Stimulated activated CD4-positive, alpha-beta T cell treated with anti-CD3 and anti-CD28 coated beads, TNF-alpha, amount 100 ng/mL, for 48 hours (primary cell): ENCODE data around the gene DDIT3.

Experiments used
- DNase-seq, 3 donors: peaks; one replicate each; pipeline ENCODE4 v3.0.0-alpha.2; 2020; ENCODE audit warnings: low read depth in 3 of 3

DDIT3 gene

DNA sequence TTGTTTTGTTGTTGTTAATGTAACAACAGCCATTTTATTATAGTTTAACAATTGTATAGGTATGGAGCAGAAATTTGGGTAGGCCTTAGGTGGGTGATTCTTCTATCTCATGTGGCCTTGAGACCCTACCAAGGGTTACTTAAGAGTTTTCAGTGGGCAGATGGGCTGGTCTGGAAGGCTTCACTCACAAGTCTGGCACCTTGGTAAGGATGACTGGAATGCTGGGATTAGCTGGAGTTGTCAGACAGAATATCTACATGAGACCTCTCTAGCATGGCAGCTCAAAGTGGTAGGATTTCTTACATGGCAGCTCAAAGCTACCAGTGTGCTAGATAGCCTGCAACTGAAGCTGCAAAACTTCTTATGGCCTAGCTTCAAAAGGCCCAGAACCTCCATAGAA is 34.6 kb downstream of the DDIT3 start:
- no peak for DNase-seq

GRCh38 chr12:57483466-57483865 is 36.8 kb downstream of the DDIT3 start:
- DNase-seq, result no peak

GRCh38 chr12:57481671-57482070 is 38.6 kb downstream of the DDIT3 start:
- DNase-seq, result no peak

GRCh38 chr12:57479376-57480115 is 40.8 kb downstream of the DDIT3 start, which contains the start of gene ARHGAP9:
TSS of gene ARHGAP9 (minus strand) at chr12:57479866. CDS start at chr12:57479406, 460 bp downstream.
- peak in 1 of 3 donors; percentile 21 for DNase-seq

GRCh38 chr12:57479043-57479375 is 41.3 kb downstream of the DDIT3 start:
- DNase-seq, result no peak

- peak in 1 of 3 donors; percentile 40 for DNase-seq
Observed at GRCh38 chr12:57477710-57478681, 42.3 kb downstream of the DDIT3 start.

DNA sequence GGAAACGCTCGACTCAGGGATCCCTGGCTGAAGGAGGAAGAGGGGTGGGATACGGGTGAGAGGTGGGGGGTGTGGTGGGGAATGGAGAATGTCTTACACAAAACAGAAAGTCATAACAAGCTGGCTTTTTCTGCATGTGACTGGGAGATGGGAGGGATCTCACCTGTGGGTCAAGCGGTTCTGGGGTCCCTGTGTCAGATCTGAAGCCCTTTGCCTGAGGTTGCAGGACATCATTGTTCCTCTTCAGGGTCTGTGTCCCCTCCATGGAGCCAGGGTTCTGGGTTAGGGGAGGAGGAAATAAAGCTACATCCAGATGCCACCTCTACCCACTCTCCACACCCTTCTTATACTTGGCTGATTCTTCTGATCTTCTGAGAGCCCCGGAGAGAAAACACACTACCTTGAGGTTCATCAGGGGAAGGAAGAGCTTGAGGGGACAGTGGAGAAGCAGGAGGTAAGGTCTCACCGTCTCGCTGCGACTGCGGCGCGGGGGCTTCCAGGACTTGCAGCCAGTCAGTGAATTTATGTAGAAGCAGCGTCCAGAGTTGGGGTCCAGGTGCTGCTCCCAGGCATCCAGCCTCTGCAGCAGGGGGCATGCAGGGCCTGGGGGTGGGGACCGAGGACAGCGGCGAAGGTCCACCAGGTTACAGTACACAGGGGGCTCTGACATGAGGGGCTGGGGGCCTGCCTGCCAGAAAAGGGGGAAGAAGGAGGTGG is 43.2 kb downstream of the DDIT3 start:
- DNase-seq, result no peak

DNA sequence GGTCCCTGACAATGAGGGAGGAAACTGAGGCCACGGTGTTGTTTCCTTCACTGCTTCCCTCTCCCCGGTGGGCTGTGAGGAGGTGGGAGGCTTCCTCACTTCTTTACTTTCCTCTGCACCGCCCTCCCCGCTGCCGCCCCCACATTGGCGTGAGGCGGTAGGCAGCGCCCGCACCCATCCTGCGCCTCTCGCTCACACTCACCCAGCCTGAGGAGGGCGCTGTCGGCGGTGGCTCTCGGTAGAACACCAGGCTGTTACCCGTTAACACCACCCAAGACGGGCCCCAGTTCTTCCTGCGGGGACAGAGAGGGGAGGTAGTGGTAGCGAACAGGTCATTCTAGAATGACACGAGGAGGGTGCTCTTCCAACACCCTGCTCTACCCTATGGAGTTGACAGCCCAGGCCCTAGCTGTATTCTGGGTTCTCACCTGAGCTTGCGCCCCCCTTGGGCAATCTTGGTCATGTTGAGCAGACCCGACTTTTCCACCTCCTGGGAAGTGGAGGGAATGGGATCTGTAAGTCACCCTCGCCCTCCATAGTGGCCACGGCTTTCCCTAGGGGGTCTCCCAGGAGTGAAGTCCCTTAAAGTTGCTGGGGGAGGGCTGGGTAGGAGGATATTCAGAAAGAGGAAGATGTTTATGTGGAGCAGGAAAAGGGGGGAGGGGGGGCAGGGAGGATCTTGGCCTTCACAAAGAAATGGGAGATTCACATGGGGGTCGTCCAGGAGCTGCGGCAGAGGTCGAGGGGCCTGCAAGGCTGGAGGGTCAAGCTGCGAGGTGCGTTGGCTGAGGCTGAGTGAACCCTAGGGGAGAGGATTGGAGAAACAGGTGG is 43.9 kb downstream of the DDIT3 start:
- DNase-seq, result peak; percentile 65 to 92 (median 79)

DNA sequence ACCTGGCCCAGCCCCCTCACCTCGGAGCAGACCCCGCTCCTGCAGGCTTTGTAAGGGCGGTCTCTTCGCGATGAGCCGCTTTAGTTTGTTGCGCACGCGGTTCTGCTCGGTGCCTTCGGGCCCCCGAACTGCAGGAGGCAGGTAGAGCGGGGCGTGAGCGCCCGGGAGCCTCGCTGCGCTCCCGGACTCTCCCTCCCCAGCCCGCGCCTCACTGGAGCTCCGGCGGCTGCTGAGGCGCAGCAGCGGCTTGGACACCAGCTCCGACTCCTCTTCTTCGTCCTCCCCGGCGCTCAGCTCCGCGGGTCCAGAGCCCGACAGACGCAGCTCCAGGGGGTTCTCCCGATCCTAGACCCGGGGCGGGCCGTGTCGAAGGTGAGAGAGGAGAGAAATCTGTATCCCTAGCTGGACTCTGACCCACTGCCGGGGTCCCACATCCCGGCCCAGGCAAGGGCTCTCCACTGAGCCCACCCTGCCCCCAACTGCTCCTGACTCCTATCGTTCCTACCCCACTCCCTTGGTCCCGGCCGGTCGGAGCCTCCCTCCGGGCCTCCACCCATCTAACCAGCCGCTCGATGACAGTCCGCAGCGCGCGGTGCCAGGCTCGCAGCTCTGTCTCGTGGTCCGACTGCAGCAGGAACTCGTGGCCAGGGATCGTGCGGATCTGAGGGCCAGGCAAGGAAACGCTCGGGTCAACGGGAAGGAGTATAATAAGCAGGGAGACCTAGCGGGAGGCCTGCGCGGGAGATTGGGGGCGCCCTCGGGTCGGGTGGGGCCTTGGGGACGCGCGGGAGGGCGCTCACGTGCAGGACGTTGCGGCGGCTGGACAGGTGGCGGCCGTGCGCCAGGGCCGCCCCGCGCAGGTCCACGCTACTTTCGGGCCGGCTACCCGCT is 44.8 kb downstream of the DDIT3 start:
- DNase-seq, result no peak

- DNase-seq, result no peak
Observed at GRCh38 chr12:57474862-57475261, 45.5 kb downstream of the DDIT3 start.

- no peak for DNase-seq
Observed at GRCh38 chr12:57474430-57474829, 45.9 kb downstream of the DDIT3 start.

- DNase-seq, result no peak
Observed at GRCh38 chr12:57473886-57474285, 46.4 kb downstream of the DDIT3 start.

DNA sequence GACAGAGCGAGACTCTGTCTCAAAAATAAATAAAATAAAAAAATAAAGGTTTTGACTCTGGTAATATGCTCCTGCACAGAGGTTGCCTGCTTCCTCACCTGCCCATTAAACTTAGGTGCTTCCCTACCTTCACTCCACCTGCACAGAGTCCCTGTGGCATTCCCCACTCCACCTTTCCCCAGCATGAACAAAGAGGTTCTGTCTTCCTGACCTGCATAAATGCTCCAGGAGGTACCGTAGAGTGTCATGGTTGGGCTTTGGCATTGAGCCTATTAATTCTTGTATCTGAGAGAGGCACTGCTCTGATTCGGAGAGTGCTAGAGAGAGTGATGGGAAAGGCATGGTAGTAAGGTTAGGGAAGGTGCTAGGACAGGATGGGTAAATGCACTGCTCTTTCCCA is 46.9 kb downstream of the DDIT3 start:
- no peak for DNase-seq

GRCh38 chr12:57472391-57472790 is 47.9 kb downstream of the DDIT3 start:
- DNase-seq, result no peak

DNA sequence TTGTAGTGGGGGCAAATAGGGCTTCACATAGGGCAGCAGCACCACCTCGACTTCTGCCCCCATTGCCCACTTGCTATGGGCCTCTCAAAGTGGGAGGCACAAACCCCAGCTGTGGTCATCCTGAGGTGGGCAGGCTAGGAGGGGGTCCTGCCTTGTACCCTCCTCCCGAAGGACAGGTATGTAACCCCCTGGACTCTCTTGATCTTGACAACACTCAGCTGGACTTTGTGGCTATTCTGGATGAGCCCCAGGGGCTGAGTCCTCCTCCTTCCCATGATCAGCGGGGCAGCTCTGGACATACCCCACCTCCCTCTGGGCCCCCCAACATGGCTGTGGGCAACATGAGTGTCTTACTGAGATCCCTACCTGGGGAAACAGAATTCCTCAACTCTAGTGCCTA is 48.7 kb downstream of the DDIT3 start:
- no peak for DNase-seq

DNA sequence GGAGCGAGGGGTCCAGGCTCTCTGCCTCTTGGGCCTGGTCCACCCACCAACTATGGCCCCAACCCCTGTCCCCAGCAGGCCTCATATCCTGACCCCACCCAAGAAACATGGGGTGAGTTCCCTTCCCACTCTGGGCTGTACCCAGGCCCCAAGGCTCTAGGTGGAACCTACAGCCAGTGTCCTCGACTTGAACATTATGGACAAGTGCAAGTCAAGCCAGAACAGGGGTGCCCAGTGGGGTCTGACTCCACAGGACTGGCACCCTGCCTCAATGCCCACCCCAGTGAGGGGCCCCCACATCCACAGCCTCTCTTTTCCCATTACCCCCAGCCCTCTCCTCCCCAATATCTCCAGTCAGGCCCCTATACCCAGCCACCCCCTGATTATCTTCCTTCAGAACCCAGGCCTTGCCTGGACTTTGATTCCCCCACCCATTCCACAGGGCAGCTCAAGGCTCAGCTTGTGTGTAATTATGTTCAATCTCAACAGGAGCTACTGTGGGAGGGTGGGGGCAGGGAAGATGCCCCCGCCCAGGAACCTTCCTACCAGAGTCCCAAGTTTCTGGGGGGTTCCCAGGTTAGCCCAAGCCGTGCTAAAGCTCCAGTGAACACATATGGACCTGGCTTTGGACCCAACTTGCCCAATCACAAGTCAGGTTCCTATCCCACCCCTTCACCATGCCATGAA is 49.2 kb downstream of the DDIT3 start:
- DNase-seq, result no peak

GRCh38 chr12:57470286-57470969 is 49.9 kb downstream of the DDIT3 start:
- DNase-seq, result no peak

DNA sequence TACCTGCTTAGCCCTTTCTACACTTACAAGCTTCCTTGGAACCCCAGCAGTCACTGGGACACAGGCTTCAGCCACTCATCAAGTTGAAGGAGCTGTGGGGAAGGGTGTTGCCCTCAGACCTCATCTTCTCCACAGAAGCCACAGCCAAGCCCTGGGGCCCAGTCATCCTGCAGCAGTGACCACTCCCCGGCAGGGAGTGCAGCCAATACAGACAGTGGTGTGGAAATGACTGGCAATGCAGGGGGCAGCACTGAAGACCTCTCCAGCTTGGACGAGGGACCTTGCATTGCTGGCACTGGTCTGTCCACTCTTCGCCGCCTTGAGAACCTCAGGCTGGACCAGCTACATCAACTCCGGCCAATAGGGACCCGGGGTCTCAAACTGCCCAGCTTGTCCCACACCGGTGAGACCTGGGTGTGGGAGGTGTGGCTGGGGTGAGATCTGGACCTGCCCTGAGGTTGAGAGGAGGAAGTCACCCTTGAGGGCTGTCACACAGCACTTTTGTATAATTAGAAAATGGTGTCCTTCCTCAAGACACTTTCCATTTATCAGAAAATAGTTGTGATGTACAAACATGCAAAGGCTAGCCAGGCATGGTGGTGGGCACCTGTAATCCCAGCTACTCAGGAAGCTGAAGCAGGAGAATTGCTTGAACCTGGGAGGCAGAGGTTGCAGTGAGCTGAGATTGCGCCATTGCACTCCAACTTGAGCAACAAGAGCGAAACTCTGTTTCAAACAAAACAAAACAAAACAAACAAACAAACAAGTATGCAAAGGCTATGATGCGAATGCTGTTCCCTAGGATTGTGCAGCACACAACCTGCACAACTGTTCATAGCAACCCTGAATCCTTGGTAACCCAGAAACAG is 50.8 kb downstream of the DDIT3 start:
- no peak for DNase-seq
